Fibroblast of mammary gland (primary cell): Measurements from ENCODE around the gene EIF4A3.

Experiments used
- DNase-seq: peaks from one replicate; pipeline ENCODE4 v3.0.0-alpha.2; 2010; ENCODE audit warnings: low read depth
- H3K4me3 ChIP-seq: 2 replicates; pipeline ENCODE4 v1.5.1; 2011; ENCODE audit warnings: low read depth, mild to moderate bottlenecking, low read length, moderate library complexity; ENCODE audit not compliant: control insufficient read depth
- CTCF ChIP-seq: conservative IDR thresholded peaks from 2 replicates; pipeline ENCODE4 v1.5.1; 2011; ENCODE audit warnings: low read depth, low read length, inconsistent platforms; ENCODE audit not compliant: control insufficient read depth, insufficient read depth

The EIF4A3 gene

GRCh38 chr17:80116921-80117380, 30.0 kb downstream of the EIF4A3 start:
- DNase-seq: no peak
- no peak overlapping the region for H3K4me3 ChIP-seq
- TF ChIP-seq CTCF: no peak

DNA sequence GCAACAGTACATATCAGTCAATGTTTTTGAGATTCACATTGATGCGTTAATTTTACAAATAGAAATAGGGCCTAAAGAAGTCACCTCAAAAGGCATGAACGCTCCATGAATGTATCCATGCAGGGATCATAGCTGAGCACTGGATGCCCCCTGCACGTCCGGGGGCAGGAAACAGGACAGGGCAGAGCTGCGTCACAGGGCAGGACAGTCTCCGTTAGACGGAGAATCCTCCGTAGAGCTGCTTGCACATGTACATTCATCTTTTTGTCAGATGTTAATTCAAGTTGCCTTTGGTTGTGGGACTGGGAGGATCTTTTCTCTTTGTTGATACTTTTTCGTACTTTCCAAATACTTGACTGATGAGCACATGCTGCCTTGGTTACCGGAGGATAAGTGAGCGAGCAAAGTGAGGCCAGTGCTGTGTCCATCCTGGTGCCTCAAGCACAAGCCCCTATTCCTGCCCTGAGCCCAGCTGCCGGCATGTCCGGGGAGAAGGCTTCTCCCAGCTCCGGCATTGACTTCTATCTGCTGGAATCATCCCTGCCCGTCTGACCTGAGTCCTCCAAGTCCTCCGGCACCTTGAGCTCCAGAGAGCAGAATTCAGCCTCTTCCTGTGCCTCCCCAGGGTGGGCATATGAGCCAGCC, 30.5 kb downstream of the EIF4A3 start:
- DNase-seq: no peak
- no peak overlapping the region for H3K4me3 ChIP-seq
- no peak for TF ChIP-seq CTCF

GRCh38 chr17:80115159-80115558, 31.8 kb downstream of the EIF4A3 start:
- TF ChIP-seq CTCF: no peak
- no peak for DNase-seq

GRCh38 chr17:80114758-80115157, 32.2 kb downstream of the EIF4A3 start:
- no peak overlapping the region for H3K4me3 ChIP-seq
- TF ChIP-seq CTCF: no peak
- DNase-seq: no peak

More at GRCh38 chr17:80115159-80115558, 31.8 kb downstream of the EIF4A3 start:
- no peak overlapping the region for H3K4me3 ChIP-seq

- no peak for TF ChIP-seq CTCF
- no peak for DNase-seq
- no peak overlapping the region for H3K4me3 ChIP-seq
Measured at GRCh38 chr17:80113033-80113484, 33.9 kb downstream of the EIF4A3 start.

GRCh38 chr17:80112471-80113032, 34.4 kb downstream of the EIF4A3 start:
- no peak for TF ChIP-seq CTCF
- DNase-seq: no peak

More at GRCh38 chr17:80112471-80113032, 34.4 kb downstream of the EIF4A3 start:
- H3K4me3 ChIP-seq: no peak overlapping the region
